PFSK-1 (cell line): ENCODE data around the gene ANO5.

Experiments used
- FOXP2 ChIP-seq: optimal IDR thresholded peaks from 2 replicates; pipeline ENCODE3; 2011; ENCODE audit warnings: borderline replicate concordance, control low read depth, inconsistent platforms; ENCODE audit not compliant: insufficient read depth; ENCODE audit errors: extremely low read length, extremely low read depth
- POLR2AphosphoS5 ChIP-seq: IDR thresholded peaks from 2 replicates; pipeline ENCODE4 v1.6.1; 2012; ENCODE audit warnings: low read depth, mild to moderate bottlenecking, control low read depth, low read length, moderate library complexity
- SIN3A ChIP-seq: IDR thresholded peaks from 2 replicates; pipeline ENCODE4 v1.6.1; 2012; ENCODE audit warnings: mild to moderate bottlenecking, low read length, moderate library complexity, borderline replicate concordance; ENCODE audit not compliant: insufficient read depth
- TAF1 ChIP-seq: IDR thresholded peaks from 2 replicates; pipeline ENCODE4 v1.6.1; 2012; ENCODE audit warnings: low read length, control low read depth, borderline replicate concordance; ENCODE audit not compliant: insufficient read depth
- TF ChIP-seq, protein P1 (sequence below), 2 experiments: IDR thresholded peaks; 2 replicates each; pipeline versions ENCODE4 v1.6.1 to v1.8.0; 2011 to 2012; ENCODE audit warnings: low read depth in 2 of 2, low read length in 2 of 2, control low read depth in 1 of 2, inconsistent platforms in 1 of 2, mild to moderate bottlenecking in 1 of 2, moderate library complexity in 1 of 2; ENCODE audit not compliant: insufficient read depth in 1 of 2

Gene ANO5

DNA sequence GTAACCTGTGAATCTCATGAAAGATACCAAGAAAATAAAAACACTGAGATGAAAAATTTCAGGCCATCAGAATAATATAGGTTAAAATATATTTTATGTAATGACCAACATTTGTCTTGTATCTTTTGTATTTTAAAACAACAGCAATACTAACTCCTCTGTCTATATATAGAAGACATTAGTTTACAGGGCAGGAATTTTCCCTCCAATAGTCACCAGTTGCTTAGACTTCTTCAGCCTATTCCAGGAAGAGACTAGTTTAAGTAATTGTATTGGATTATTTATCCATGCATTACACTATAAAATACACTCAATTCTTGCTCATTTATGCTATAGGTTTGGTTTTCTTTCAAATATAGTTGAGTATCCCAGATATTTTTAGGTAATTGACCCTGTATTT, 24.1 kb downstream of the ANO5 start:
- TF ChIP-seq TAF1 (no peak), POLR2AphosphoS5 (no peak), SIN3A (no peak), FOXP2 (no peak)
- TF ChIP-seq, protein P1, sequence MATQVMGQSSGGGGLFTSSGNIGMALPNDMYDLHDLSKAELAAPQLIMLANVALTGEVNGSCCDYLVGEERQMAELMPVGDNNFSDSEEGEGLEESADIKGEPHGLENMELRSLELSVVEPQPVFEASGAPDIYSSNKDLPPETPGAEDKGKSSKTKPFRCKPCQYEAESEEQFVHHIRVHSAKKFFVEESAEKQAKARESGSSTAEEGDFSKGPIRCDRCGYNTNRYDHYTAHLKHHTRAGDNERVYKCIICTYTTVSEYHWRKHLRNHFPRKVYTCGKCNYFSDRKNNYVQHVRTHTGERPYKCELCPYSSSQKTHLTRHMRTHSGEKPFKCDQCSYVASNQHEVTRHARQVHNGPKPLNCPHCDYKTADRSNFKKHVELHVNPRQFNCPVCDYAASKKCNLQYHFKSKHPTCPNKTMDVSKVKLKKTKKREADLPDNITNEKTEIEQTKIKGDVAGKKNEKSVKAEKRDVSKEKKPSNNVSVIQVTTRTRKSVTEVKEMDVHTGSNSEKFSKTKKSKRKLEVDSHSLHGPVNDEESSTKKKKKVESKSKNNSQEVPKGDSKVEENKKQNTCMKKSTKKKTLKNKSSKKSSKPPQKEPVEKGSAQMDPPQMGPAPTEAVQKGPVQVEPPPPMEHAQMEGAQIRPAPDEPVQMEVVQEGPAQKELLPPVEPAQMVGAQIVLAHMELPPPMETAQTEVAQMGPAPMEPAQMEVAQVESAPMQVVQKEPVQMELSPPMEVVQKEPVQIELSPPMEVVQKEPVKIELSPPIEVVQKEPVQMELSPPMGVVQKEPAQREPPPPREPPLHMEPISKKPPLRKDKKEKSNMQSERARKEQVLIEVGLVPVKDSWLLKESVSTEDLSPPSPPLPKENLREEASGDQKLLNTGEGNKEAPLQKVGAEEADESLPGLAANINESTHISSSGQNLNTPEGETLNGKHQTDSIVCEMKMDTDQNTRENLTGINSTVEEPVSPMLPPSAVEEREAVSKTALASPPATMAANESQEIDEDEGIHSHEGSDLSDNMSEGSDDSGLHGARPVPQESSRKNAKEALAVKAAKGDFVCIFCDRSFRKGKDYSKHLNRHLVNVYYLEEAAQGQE (IDR thresholded peaks at IDR 0.05; ENCODE audit: insufficient read depth in 1 of 2, low read depth in 2 of 2, low read length in 2 of 2), result no peak

DNA sequence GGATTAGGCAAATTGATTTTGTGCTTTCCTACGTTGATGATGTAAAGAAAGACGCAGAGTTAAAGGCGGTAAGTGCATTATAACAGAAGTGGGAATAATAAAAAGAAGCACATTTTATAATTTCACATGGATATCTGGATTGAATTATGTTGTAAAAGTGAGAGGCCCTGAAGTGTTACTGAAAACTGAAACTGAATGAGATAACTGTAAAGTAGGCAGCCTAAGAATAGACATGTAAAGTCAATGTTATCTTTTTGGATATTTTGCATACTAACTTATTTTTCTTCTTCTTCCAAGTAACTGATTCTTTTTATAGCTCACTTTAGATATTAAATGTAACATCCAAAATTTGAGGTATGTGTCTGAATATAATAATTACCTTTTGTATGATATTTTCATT, 28.3 kb downstream of the ANO5 start:
- TF ChIP-seq POLR2AphosphoS5, result no peak
- TF ChIP-seq, protein P1 (IDR thresholded peaks at IDR 0.05; ENCODE audit: insufficient read depth in 1 of 2, low read depth in 2 of 2, low read length in 2 of 2), result no peak

DNA sequence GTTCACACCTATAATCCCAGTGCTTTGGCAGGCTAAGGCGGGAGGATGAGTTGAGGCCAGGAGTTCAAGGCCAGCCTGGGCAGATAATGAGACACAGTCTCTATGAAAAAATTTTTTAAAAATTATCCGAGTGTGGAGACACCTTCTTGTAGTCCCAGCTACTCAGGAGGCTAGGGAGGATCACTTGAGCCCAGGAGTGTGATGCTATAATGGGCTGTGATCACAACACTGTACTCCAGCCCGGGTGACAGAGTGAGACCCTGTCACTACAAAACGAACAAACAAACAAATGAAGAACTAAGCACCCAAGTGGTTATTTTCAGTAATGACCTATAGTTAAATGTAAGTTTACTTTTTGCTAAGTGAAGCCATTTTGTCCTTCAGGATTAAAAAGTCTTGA, 32.3 kb downstream of the ANO5 start:
- TF ChIP-seq TAF1 (no peak), SIN3A (no peak), FOXP2 (no peak), POLR2AphosphoS5 (no peak)
- TF ChIP-seq, protein P1 (IDR thresholded peaks at IDR 0.05; ENCODE audit: insufficient read depth in 1 of 2, low read depth in 2 of 2, low read length in 2 of 2), result no peak

DNA sequence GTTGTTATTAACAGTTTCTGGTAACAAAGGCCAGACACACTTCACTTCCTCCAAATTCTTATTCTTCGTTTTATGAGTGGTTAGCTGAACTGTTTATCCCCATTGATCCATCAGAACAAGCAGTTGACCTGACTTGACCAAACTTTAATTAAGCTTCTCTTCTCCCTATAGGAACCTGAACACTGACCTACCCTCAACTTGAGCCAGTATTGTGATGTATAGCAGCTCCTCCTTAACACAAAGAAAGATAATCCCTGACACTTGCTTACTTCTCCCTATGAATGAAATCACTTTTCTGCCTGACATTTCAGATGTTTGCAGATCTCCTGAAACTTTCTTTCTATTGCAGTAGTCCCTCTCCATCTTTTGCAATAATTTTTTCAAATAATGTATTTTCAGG, 41.9 kb downstream of the ANO5 start:
- TF ChIP-seq FOXP2 (no peak), POLR2AphosphoS5 (no peak), TAF1 (no peak), SIN3A (no peak)
- TF ChIP-seq, protein P1 (IDR thresholded peaks at IDR 0.05; ENCODE audit: insufficient read depth in 1 of 2, low read depth in 2 of 2, low read length in 2 of 2), result no peak

DNA sequence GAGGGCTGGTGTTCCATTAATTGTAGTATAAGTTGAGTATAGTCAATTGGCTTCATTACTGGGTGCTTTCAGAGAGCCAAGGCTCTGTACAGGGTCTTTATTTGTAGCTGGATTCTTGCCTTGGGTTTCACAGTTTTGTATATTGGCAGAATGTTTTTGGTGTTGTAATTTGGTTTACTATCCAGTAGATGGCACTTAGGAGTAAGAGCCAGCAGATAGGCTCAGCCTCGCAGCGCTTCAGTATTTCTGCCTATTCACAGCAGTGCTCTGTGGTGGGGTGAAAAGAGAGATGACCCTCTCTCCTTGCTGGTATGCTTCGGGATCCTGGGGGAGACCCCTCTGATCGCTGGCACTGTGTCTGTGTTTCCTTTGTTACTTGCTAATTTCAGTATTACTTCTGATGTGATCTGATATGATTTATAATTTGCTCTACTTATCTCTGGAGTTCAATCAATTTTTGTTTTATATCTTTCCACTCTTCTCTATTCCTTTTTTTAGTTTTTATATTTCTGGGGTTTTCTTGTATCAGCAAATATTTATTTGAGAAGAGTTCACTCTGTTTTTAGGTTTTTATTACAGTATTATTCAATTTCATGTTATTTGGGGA, 52.2 kb downstream of the ANO5 start:
- TF ChIP-seq SIN3A, result no peak
- no peak for TF ChIP-seq POLR2AphosphoS5
- TF ChIP-seq, protein P1 (IDR thresholded peaks at IDR 0.05; ENCODE audit: insufficient read depth in 1 of 2, low read depth in 2 of 2, low read length in 2 of 2), result no peak
